ENCODE measurements around the gene UROC1.

The UROC1 gene

GRCh38 chr3:126521122-126521891 is 3.7 kb upstream of the UROC1 start:
- no peak overlapping the region for H3K4me3 ChIP-seq (replicated peaks in 1 of 2; ENCODE audit: low read depth in 2 of 2, low read length in 2 of 2)
- TF ChIP-seq CTCF (IDR thresholded peaks at IDR 0.05; ENCODE audit: low read depth, low read length), result no peak
- no peak for DNase-seq (ENCODE audit: low read depth in 2 of 2)

GRCh38 chr3:126519506-126520455 is 2.2 kb upstream of the UROC1 start:
- no peak for DNase-seq (ENCODE audit: low read depth in 2 of 2)
- no peak overlapping the region for H3K4me3 ChIP-seq (replicated peaks in 1 of 2; ENCODE audit: low read depth in 2 of 2, low read length in 2 of 2)
- TF ChIP-seq CTCF (IDR thresholded peaks at IDR 0.05; ENCODE audit: low read depth, low read length), result no peak

GRCh38 chr3:126518779-126519177 is 1.2 kb upstream of the UROC1 start:
- no peak overlapping the region for H3K4me3 ChIP-seq (replicated peaks in 1 of 2; ENCODE audit: low read depth in 2 of 2, low read length in 2 of 2)
- DNase-seq (ENCODE audit: low read depth in 2 of 2), result no peak
- no peak for TF ChIP-seq CTCF (IDR thresholded peaks at IDR 0.05; ENCODE audit: low read depth, low read length)

GRCh38 chr3:126517986-126518778 is 609 bp upstream of the UROC1 start:
- no peak for DNase-seq (ENCODE audit: low read depth in 2 of 2)
- H3K4me3 ChIP-seq (replicated peaks in 1 of 2; ENCODE audit: low read depth in 2 of 2, low read length in 2 of 2), result no peak overlapping the region
- TF ChIP-seq CTCF (IDR thresholded peaks at IDR 0.05; ENCODE audit: low read depth, low read length), result no peak

- TF ChIP-seq CTCF (IDR thresholded peaks at IDR 0.05; ENCODE audit: low read depth, low read length), result no peak
- H3K4me3 ChIP-seq (replicated peaks in 1 of 2; ENCODE audit: low read depth in 2 of 2, low read length in 2 of 2), result no peak overlapping the region
- no peak for DNase-seq (ENCODE audit: low read depth in 2 of 2)
Measured at GRCh38 chr3:126516936-126517290, 660 bp downstream of the UROC1 start.

GRCh38 chr3:126516152-126516935 is 1.2 kb downstream of the UROC1 start:
- no peak for DNase-seq (ENCODE audit: low read depth in 2 of 2)
- no peak for TF ChIP-seq CTCF (IDR thresholded peaks at IDR 0.05; ENCODE audit: low read depth, low read length)
- no peak overlapping the region for H3K4me3 ChIP-seq (replicated peaks in 1 of 2; ENCODE audit: low read depth in 2 of 2, low read length in 2 of 2)
